22Rv1 (cell line): ENCODE results near the gene HOMER3.

Source experiments
- CTCF ChIP-seq: fragments of 450-650 bp; IDR thresholded peaks from 2 replicates; pipeline ENCODE4 v1.5.1; 2017; ENCODE audit warnings: mild to moderate bottlenecking
- ZFX ChIP-seq: fragments of 450-650 bp; IDR thresholded peaks from 2 replicates; pipeline ENCODE4 v1.6.1; 2017; ENCODE audit warnings: antibody characterized with exemption, borderline replicate concordance

GRCh38 chr19:18980432-18981020, 39.5 kb upstream of the HOMER3 start:
- no peak for TF ChIP-seq CTCF
- no peak for TF ChIP-seq ZFX
